NCI-H526 treated with DMSO at 0.1 percent for 48 hours (cell line): Measurements from ENCODE around the gene EMC10.
A peak's percentile ranks its signal among the peaks of the same experiment; 100 is the strongest.
"Not testable (repeated sequence)": the region's sequence is repeated elsewhere in the genome, so short reads cannot be mapped to it uniquely, and the experiment has no call there.

ENCODE experiments used
- DNase-seq: peaks from one replicate; lab custom pipeline; 2025; lab: John Stamatoyannopoulos, UW

EMC10 gene

GRCh38 chr19:50476224-50476906, at the start of gene EMC10, which contains the start of gene GARIN5A:
EMC10 (plus strand) TSS chr19:50476507; CDS start chr19:50476545, 38 bp downstream.
GARIN5A (minus strand) TSS chr19:50476848; CDS start chr19:50476388, 460 bp downstream.
- peak; percentile 85 for DNase-seq

DNA sequence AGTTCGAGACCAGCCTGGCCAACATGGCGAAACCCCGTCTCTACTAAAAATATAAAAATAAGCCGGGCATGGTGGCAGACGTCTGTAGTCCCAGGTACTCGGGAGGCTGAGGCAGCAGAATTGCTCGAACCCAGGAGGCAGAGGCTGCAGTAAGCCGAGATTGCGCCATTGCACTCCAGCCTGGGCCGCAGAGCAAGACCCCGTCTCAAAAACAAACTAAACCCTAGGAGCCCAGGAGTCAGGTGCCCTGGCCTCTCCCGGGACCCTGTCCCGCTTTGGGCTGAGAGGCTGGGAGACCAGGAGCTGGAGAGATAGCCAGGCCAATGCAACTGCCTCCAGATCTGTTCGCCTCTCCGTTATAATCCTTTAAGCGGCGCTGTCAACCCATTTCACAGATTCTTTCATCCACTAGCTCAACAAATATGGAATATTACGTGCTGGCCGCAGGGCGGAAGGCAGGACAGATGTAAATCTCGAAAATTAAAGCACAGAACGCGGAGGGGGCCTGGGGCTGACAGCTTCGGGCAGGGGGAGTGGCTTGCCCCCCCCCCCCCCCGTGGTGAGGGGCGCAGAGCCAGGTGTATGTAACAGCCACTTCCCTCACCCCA, 48.9 kb upstream of the EMC10 start:
- no peak for DNase-seq

DNA sequence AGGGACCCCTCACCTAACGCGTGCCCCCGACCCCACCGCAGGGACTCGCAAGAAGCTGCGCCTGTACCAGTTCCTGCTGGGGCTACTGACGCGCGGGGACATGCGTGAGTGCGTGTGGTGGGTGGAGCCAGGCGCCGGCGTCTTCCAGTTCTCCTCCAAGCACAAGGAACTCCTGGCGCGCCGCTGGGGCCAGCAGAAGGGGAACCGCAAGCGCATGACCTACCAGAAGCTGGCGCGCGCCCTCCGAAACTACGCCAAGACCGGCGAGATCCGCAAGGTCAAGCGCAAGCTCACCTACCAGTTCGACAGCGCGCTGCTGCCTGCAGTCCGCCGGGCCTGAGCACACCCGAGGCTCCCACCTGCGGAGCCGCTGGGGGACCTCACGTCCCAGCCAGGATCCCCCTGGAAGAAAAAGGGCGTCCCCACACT, 48.3 kb upstream of the EMC10 start:
- DNase-seq, result no peak

DNA sequence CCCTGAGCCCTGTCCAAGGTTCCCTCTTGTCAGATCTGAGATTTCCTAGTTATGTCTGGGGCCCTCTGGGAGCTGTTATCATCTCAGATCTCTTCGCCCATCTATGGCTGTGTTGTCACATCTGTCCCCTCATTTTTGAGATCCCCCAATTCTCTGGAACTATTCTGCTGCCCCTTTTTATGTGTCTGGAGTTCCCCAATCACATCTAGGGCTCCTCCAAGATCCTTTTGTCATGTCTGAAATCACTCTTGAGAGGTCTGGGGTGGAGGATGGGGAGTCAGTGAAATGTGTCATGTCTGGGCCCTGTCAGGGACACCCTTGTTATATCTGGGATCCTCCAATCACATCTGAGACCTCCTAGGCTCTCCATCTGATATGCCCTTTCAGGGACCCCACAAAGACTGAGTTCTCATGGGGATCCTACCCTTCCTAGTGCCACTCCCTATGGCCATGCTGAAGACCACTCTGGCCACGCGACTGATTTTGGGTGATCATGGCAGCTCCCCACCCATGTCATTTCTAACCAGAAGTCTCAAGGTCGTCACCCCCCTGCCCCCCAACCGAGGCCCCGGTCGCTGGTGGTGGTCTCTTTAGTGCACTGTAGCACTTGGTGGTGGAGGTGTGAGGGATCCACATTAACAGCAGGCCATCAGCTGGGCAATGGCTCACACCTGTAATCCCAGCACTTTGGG, 47.4 kb upstream of the EMC10 start:
- no peak for DNase-seq

GRCh38 chr19:50430888-50431342, 45.4 kb upstream of the EMC10 start:
- no peak for DNase-seq

- DNase-seq, result peak; percentile 65
Observed at GRCh38 chr19:50431343-50432220, 44.7 kb upstream of the EMC10 start.

DNA sequence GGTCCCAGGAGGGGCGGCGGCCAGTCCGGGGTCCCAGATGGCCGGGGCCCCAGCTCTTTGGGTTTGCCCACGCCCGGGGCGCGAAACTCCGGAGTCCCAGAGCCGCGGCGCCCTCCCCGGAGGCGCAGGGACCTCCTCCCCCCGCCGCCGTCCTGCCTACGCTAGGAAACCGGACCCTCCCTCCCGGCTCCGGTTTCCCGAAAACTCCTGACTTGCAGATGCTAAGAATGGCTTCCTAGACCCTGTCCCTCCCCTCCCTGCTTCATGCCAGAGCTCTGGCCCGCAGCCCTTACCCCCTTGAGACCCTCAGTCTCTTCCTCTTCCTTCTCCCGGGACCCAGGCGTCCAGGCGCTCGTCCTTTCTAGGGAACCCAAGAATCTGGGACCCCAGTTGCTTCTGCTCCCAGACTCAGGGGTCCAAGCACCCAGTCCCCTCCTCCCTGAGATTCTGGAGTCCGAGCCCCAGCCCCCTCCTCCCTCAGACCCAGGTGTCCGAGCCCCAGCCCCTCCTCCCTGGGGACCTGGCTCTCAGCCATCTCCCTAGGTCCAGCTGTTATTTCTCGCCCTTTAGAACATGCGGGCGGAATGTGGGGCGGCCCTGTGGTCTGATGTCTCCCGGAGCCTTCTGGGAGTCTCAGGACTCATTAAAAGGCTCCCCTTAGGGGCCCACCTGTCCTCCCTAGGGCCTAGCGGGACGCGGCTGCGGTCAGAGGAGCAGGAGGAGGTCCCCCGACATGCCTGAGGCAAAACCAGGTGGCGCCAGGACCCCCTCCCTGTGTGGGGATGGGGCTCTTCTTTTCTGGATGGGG, 43.9 kb upstream of the EMC10 start, which contains the start of gene MYBPC2:
Gene MYBPC2 (plus strand): TSS at position 672 of the 808 bp plus-strand sequence. CDS start 62 bp downstream, at position 734.
- no peak for DNase-seq

- no peak for DNase-seq
Observed at GRCh38 chr19:50433201-50434180, 42.8 kb upstream of the EMC10 start.

GRCh38 chr19:50434525-50434924, 41.8 kb upstream of the EMC10 start:
- no peak for DNase-seq

DNA sequence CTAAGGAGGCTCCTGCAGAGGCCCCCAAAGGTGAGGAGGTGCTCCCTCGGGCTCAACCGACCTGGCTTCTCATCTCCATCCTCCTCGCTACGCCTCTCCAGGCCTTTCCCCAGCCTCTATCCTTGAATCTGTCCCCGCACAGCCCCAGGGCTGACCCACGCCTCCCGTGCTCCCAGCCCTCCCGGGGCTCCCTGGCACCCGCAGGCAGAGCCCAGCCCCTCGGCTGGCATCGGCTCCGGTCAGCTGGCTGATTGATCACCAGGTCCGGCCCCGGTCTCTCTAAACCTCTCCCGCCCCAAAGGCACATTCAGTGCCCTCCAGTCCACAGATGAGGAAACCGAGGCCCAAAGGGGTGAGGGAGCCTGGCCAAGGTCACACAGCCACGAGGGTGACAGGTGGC, 41.1 kb upstream of the EMC10 start:
- no peak for DNase-seq

GRCh38 chr19:50435627-50436026, 40.7 kb upstream of the EMC10 start:
- DNase-seq, result no peak

DNA sequence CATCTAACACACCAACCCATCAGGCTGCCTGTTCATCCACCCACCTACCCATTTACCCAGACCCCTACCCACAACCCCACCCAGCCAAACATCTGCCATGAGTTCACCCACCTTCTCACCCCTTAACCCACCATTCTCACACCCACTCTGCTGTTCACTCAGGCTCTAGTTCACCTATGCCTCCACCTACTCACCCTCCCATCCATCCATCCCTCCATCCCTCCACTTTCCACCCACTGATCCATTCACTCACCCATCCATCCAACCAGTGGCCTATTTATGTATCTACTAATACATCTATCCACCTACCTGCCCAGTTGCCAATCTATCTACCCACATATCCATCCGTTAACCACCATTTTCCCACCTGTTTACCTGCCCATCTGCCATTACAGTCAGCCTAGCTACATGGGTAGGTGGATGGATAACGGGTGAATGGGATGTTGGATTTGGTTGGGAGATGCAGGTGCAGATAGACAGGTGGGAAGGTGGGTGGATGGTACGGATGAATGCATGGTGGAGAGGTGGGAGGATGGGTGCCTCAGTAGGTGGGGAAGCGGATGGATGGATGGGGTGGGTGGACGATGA, 38.4 kb upstream of the EMC10 start:
- no peak for DNase-seq

DNA sequence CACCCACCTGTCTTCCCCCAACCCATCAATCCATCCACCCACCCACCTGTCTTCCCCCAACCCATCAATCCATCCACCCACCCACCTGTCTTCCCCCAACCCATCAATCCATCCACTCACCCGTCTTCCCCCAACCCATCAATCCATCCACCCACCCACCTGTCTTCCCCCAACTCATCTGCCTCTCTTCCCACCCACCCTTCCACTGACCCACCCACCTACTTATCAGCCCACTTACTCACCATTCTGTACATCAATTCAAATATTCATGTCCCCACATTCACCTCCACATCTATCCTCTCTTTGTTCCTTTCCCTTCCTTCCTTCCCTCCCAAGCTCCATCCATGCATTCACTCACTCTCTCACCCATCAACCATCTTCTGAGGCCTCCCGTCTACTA, 37.2 kb upstream of the EMC10 start:
- not testable (repeated sequence) for DNase-seq

- DNase-seq, result no peak
Observed at GRCh38 chr19:50444059-50444458, 32.2 kb upstream of the EMC10 start.

DNA sequence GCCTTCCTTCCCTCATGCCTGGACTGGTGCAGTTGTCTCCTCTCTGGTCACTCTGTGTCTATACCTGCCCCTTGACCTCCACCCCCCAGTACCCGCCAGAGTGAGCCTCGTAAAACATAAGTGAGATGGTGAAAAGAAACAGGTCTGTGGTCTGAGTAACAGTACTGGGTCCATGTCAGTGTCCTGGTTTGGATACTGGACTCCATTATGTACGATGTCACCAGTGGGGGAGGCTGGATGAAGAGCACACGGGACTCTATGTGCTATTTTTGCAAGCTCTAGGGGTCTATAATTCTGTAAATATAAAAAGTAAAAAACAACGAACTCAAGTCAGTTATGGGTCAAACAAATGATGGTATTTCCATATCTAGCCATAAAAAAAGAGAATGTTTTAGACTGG, 29.3 kb upstream of the EMC10 start:
- DNase-seq, result no peak

DNA sequence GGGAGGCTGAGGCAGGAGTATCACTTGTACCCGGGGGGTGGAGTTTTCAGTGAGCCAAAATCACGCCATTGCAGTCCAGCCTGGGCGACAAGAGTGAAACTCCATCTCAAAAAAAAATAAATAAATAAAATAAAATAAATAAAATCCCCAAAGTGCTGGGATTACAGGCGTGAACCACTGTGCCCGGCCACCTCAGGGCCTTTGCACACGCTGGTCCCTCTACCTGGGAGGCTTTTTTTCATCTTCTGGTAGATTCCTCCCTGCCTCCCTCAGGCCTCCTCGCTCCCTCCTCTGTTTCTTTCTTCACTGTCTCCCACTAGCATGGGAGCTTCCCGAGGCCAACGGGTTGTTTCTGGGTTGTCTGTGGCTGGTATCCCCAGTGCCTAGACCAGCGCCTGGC, 28.6 kb upstream of the EMC10 start:
- DNase-seq, result no peak

- DNase-seq, result no peak
Observed at GRCh38 chr19:50449236-50449899, 26.9 kb upstream of the EMC10 start.

DNA sequence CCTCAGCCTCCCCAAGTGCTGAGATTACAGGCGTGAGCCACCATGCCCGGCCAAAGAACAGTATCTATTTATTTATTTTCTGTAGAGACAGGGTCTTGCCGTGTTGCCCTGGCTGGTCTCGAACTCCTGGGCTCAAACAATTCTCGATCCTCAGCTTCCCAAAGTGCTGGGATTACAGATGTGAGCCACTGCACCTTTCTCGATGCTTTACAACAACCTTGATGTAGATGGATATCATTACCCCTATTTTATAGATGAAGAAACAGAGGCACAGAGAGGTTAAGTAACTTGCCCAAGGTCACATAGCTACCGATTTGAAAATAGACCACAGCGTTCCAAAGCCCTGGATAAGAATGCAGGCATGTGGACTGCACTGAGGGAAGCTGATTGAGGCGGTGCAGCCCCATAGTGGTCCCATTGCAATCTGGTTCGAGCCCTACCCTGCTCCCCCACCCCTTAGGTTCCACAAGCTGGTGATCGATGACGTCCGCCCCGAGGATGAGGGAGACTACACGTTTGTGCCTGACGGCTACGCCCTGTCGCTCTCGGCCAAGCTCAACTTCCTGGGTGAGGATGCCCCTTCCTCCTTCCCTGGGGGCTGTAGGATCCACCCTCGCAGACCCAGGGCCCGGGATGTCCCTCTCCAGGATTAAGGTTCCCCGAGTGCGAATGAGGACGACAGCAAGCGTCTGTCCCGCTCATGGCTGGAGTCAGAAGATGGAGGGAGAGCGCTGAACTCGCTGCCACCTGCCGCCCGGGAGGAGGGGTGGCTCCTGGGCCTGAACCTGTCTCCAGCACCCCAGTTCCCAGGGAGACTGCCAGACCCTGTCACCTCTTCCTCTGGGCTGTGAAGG, 25.7 kb upstream of the EMC10 start:
- no peak for DNase-seq
